Measurements from ENCODE around the gene GUCY1A1.

The GUCY1A1 gene

GRCh38 chr4:155660436-155660835 lies 6.2 kb upstream of the GUCY1A1 start:
- DNase-seq, result no peak

- no peak for DNase-seq
These were observed 1.6 kb upstream of the GUCY1A1 start for GRCh38 chr4:155665054-155665453.

- peak; percentile 10 for DNase-seq
These were observed 547 bp downstream of the GUCY1A1 start for GRCh38 chr4:155667222-155667567.

GRCh38 chr4:155667568-155668511 lies 1.2 kb downstream of the GUCY1A1 start:
- DNase-seq, result peak; percentile 11

GRCh38 chr4:155668707-155669220 lies 2.1 kb downstream of the GUCY1A1 start:
- DNase-seq, result no peak

- no peak for DNase-seq
These were observed 5.7 kb downstream of the GUCY1A1 start for GRCh38 chr4:155672342-155672741.

- DNase-seq, result no peak
These were observed 6.9 kb downstream of the GUCY1A1 start for GRCh38 chr4:155673453-155673979.

GRCh38 chr4:155674669-155675071 lies 8.0 kb downstream of the GUCY1A1 start:
- no peak for DNase-seq

- no peak for DNase-seq
These were observed 9.2 kb downstream of the GUCY1A1 start for GRCh38 chr4:155675709-155676429.

GRCh38 chr4:155676430-155676825 lies 9.8 kb downstream of the GUCY1A1 start:
- no peak for DNase-seq

- no peak for DNase-seq
These were observed 11.4 kb downstream of the GUCY1A1 start for GRCh38 chr4:155678011-155678410.

- DNase-seq, result no peak
These were observed 12.7 kb downstream of the GUCY1A1 start for GRCh38 chr4:155679343-155679742.

- peak; percentile 34 for DNase-seq
These were observed 15.2 kb downstream of the GUCY1A1 start for GRCh38 chr4:155681886-155682285.

- DNase-seq, result no peak
These were observed 17.8 kb downstream of the GUCY1A1 start for GRCh38 chr4:155684423-155684822.

- DNase-seq, result no peak
These were observed 18.4 kb downstream of the GUCY1A1 start for GRCh38 chr4:155684892-155685541.

GRCh38 chr4:155687380-155687982 lies 20.8 kb downstream of the GUCY1A1 start:
- DNase-seq, result no peak

- DNase-seq, result no peak
These were observed 21.6 kb downstream of the GUCY1A1 start for GRCh38 chr4:155688211-155688610.

- no peak for DNase-seq
These were observed 22.2 kb downstream of the GUCY1A1 start for GRCh38 chr4:155688860-155689259.

- no peak for DNase-seq
These were observed 23.6 kb downstream of the GUCY1A1 start for GRCh38 chr4:155690044-155690837.

- DNase-seq, result no peak
These were observed 25.7 kb downstream of the GUCY1A1 start for GRCh38 chr4:155692361-155692760.

GRCh38 chr4:155693015-155693663 lies 26.5 kb downstream of the GUCY1A1 start:
- DNase-seq, result no peak

All from fibroblast of skin of back (primary cell).